ENCODE results near the gene PAK3.

DNA sequence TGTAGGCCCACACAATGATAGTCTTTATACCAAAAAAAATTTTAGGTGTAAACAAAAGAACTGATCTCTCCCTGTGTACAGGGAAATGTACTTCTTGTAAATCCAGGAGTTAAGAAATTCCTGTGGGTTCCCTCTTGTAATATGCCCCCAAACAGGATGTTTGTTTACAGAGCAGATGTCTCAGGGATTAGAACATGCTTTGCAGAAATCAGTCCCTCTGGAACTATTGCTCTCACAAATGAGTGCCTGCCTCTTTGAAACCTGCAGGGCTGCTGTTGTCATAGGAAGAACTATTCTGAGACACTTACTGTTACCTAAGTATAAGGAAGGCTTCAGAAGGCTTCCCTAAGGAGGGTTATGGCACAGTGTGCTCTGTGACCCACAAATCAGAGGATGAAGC is 35.6 kb downstream of the PAK3 start:
- no peak for TF ChIP-seq NR2F6 (CRISPR knock-in tag; IDR thresholded peaks at IDR 0.05)
- no peak for TF ChIP-seq ZNF707 (CRISPR knock-in tag; conservative IDR thresholded peaks at IDR 0.05)
- no peak for TF ChIP-seq RCOR1 (IDR thresholded peaks at IDR 0.05; ENCODE audit: borderline replicate concordance in 1 of 2, low read depth in 2 of 2, low read length in 2 of 2)
- no peak for TF ChIP-seq FOSL1 (tag; conservative IDR thresholded peaks at IDR 0.05)
- TF ChIP-seq ZNF766 (CRISPR knock-in tag; conservative IDR thresholded peaks at IDR 0.05) = no peak
- TF ChIP-seq ZNF24 (IDR thresholded peaks at IDR 0.05) = no peak
- no peak for TF ChIP-seq ZNF3 (CRISPR knock-in tag; IDR thresholded peaks at IDR 0.05)
- TF ChIP-seq, protein P1, sequence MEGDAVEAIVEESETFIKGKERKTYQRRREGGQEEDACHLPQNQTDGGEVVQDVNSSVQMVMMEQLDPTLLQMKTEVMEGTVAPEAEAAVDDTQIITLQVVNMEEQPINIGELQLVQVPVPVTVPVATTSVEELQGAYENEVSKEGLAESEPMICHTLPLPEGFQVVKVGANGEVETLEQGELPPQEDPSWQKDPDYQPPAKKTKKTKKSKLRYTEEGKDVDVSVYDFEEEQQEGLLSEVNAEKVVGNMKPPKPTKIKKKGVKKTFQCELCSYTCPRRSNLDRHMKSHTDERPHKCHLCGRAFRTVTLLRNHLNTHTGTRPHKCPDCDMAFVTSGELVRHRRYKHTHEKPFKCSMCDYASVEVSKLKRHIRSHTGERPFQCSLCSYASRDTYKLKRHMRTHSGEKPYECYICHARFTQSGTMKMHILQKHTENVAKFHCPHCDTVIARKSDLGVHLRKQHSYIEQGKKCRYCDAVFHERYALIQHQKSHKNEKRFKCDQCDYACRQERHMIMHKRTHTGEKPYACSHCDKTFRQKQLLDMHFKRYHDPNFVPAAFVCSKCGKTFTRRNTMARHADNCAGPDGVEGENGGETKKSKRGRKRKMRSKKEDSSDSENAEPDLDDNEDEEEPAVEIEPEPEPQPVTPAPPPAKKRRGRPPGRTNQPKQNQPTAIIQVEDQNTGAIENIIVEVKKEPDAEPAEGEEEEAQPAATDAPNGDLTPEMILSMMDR (IDR thresholded peaks at IDR 0.05 in 2 of 3, conservative IDR thresholded peaks at IDR 0.05 in 1 of 3; ENCODE audit: insufficient read depth in 2 of 3, low read depth in 1 of 3, low read length in 3 of 3) = no peak
- TF ChIP-seq POLR2AphosphoS5 (IDR thresholded peaks at IDR 0.05; ENCODE audit: control insufficient read depth, insufficient read depth, low read depth, low read length) = no peak
- no peak for TF ChIP-seq SRF (CRISPR knock-in tag; IDR thresholded peaks at IDR 0.05)
- no peak for TF ChIP-seq PURB (CRISPR knock-in tag; IDR thresholded peaks at IDR 0.05; ENCODE audit: low read depth)
- TF ChIP-seq JUND (IDR thresholded peaks at IDR 0.05; ENCODE audit: borderline replicate concordance, low read depth, low read length) = no peak
- no peak for TF ChIP-seq JUND (tag; IDR thresholded peaks at IDR 0.05; ENCODE audit: borderline replicate concordance, low read depth, low read length)
- TF ChIP-seq GABPA (tag; conservative IDR thresholded peaks at IDR 0.05; ENCODE audit: low read depth) = no peak
- TF ChIP-seq FOXP4 (CRISPR knock-in tag; IDR thresholded peaks at IDR 0.05; ENCODE audit: borderline replicate concordance) = no peak
